Measurements from ENCODE around the gene AP1G2. TPM values are rescaled to one million over a fixed set of nuclear protein-coding genes. Genes with fewer than 3 reads are reported as not detected.

AP1G2 gene
- total RNA-seq, 1 donor from 2014 or later, result 145 TPM

DNA sequence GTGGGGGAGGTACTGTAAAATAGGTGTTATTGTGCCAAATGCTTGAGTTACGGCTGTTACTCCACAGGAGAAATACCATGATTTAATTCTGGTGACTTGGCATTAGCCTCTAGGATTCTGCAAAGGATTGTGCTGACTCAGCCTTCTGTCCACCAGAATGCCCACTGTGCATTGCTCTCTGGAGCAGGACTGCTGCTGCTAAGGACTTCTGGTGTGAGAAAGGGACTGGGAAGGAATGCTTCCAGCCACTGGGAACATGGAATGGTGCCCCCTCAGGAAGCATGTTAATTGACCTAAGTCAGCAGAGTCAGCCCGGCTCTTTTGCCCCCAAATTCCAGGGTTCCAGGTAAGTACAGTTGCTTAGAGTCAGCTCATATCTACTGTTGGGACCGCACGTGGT lies 48.9 kb downstream of the AP1G2 start:
- no peaks in the 10 kb centered on the region for H3K36me3 Mint-ChIP-seq (ENCODE audit: low read depth)
- peaks cover 3% of the 10 kb centered on the region for H3K27me3 Mint-ChIP-seq (ENCODE audit: insufficient read depth)
- DNase-seq (ENCODE audit: low spot score), result no peak
- H3K9me3 Mint-ChIP-seq, result no peaks in the 10 kb centered on the region
- no peak overlapping the region for H3K27ac Mint-ChIP-seq
- no peaks in the 10 kb centered on the region for H3K4me1 Mint-ChIP-seq (ENCODE audit: low read depth)
- intact Hi-C loops (cut with micrococcal nuclease), result no loop called here
- no peak overlapping the region for H3K4me3 Mint-ChIP-seq

DNA sequence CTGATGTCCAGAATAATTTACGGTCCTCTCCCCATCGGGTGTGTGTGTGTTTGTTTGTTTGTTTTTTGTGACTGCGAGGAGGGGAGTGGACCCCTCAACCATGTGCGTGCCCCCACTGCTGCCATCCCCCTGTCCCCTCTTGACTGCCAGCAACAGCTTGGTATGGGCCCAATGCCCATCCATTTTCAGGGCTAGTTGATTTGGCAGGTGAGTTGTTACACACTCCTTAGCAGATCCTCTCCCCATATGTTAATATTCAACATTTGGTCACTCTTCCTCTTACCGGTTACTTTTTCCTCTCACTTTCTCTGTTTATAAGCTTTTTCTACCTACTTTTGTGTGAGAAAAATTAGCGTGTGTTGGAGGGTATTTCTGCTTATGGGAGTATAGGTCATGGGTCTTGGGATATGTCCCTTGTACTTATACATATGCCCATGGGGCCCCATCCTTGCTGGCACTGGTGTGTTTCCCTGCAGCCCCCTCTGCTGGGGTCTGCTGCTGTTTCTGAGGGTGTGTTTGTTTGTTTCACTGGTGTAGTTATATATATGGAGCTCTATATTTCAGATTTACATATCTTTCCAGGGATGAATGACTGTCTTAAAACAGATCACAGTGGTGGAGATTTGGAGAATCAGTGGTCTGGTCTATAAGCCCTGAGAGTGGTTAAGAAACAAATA lies 49.8 kb downstream of the AP1G2 start:
- H3K4me1 Mint-ChIP-seq (ENCODE audit: low read depth), result no peaks in the 10 kb centered on the region
- intact Hi-C loops (cut with micrococcal nuclease), result no loop called here
- H3K4me3 Mint-ChIP-seq, result no peak overlapping the region
- H3K27ac Mint-ChIP-seq, result no peak overlapping the region
- H3K9me3 Mint-ChIP-seq, result no peaks in the 10 kb centered on the region
- no peaks in the 10 kb centered on the region for H3K36me3 Mint-ChIP-seq (ENCODE audit: low read depth)
- H3K27me3 Mint-ChIP-seq (ENCODE audit: insufficient read depth), result peaks cover 3% of the 10 kb centered on the region
- no peak for DNase-seq (ENCODE audit: low spot score)

DNA sequence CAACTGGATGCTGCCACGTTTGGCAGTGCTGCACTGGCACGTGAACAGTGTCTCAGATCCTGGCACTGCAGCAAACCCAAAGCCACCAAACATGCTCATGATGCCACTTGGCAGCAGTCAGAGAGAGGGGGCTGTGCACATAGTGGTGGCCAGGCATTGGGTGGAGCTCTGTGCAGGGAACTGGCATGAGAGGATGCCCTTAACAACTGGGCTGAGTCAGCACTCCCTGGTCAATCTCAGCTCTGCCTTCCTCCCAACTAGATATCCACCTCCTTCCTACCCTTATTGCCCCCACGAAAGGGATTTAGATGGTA lies 53.0 kb downstream of the AP1G2 start:
- H3K27ac Mint-ChIP-seq, result no peak overlapping the region
- H3K27me3 Mint-ChIP-seq (ENCODE audit: insufficient read depth), result peaks cover 3% of the 10 kb centered on the region
- no peak for DNase-seq (ENCODE audit: low spot score)
- H3K4me3 Mint-ChIP-seq, result no peak overlapping the region
- no peaks in the 10 kb centered on the region for H3K36me3 Mint-ChIP-seq (ENCODE audit: low read depth)
- no peaks in the 10 kb centered on the region for H3K9me3 Mint-ChIP-seq
- H3K4me1 Mint-ChIP-seq (ENCODE audit: low read depth), result no peaks in the 10 kb centered on the region
- intact Hi-C loops (cut with micrococcal nuclease), result no loop called here

DNA sequence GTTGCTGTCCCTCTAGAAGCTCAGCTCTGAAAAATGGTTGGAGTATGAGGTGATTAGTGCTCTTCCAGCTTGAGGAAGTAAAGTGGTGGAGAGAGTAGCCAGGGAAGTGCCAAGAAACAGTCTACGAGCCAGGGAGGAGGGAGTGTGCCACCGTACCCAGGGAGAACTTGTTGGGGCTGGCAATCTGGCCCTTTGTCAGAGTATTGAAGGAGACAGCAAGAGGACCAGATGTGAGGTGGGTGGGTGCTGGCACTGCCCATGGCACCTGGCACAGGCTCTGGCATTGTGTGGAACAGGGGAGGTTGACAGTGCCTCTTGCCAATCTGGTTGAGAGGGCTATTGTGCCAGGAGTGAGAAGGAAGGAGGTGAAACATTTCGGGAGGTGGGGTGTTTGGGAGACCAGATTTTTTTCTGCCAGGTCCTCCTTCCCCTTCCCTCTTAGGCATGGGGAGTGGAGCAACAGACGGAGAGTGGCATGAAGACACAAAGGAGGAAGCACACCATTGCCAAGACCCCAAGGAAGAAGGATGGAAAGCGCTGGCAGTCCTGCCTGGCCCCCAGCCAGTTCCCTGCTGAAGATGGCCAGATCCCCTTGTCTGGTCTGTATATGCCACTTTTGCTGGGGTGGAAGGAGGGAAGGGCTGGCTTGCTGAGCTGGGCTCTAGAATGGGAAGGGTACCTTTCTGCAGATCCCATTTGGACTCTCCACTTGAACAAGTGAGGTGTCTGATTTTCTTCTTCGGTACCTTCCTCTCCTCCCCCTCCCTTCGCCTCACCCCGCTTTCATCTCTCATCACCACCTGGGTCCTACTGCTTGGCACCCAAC lies 53.6 kb downstream of the AP1G2 start:
- intact Hi-C loops (cut with micrococcal nuclease), result no loop called here

DNA sequence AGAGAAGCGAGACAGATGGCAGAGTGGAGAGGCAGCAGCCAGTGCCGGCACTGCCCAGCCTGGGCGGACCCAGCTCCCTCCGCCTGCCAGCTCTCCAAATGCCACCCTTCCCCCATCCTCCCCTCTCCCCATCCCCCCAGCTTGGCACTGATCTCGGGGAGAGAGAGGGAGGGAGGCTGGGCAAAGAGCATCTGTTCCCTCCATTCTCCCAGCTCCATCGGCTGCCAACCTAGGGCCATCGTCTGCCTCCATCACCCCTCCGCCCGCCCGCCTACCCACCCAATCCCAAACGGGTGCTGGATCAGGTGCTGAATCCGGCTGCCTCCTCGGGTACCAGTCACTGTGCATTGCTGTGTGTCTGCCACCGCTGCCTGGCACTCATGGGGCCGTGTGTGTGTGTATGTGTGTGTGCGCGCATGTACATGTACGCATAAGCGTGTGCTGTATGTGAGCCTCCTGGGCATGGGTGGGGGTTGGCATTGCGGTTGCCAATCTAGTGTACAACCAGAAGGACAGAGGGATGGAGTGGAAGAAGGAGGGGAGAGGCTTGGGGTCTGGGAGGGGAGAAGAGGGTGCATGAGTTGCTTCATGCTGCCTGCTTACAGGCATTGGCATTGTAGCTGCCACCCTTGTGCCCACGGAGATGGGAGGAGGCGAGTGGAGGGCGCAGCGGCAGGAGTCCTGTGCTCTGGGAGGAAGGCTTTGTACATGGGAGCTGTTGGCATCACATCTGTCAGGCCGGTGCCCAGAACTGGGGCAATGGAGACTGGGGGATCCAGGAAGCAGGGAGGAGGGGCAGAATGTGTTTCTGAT lies 54.4 kb downstream of the AP1G2 start:
- Mint-ChIP-seq H3K9me3 (no peaks in the 10 kb centered on the region), H3K27me3 (ENCODE audit: insufficient read depth) (peaks cover 3% of the 10 kb centered on the region), H3K27ac (no peak overlapping the region), H3K4me3 (no peak overlapping the region), H3K36me3 (ENCODE audit: low read depth) (no peaks in the 10 kb centered on the region), H3K4me1 (ENCODE audit: low read depth) (no peaks in the 10 kb centered on the region)
- DNase-seq (ENCODE audit: low spot score), result no peak
- intact Hi-C loops (cut with micrococcal nuclease), result no loop called here

More for the DNA sequence above, 53.6 kb downstream of the AP1G2 start:
- no peaks in the 10 kb centered on the region for H3K4me1 Mint-ChIP-seq (ENCODE audit: low read depth)
- H3K27ac Mint-ChIP-seq, result no peak overlapping the region
- no peaks in the 10 kb centered on the region for H3K36me3 Mint-ChIP-seq (ENCODE audit: low read depth)
- no peak for DNase-seq (ENCODE audit: low spot score)
- H3K4me3 Mint-ChIP-seq, result no peak overlapping the region
- peaks cover 3% of the 10 kb centered on the region for H3K27me3 Mint-ChIP-seq (ENCODE audit: insufficient read depth)
- no peaks in the 10 kb centered on the region for H3K9me3 Mint-ChIP-seq

DNA sequence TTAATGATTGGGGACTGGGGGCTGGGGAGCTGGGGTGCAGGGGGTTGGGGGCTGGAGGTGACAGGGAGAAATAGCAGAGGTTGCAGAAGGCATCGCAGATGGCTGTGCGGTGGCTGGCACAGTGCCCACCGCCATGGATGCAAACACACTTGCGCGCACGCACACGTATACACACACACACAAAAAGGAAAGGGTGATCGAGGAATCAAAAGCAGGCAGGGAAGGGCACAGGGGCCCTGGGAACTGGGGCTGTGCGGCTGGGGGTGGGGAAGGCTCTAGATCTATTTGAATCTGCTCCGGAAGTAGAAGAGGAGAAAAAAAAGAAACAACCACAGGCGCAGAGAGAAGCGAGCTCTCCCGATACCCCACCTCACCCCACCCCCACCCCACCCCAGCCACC lies 55.4 kb downstream of the AP1G2 start:
- no peak overlapping the region for H3K27ac Mint-ChIP-seq
- no peak for DNase-seq (ENCODE audit: low spot score)
- intact Hi-C loops (cut with micrococcal nuclease), result no loop called here
- H3K4me1 Mint-ChIP-seq (ENCODE audit: low read depth), result no peaks in the 10 kb centered on the region
- peak overlapping the region; percentile 28 for H3K4me3 Mint-ChIP-seq
- no peaks in the 10 kb centered on the region for H3K36me3 Mint-ChIP-seq (ENCODE audit: low read depth)
- no peaks in the 10 kb centered on the region for H3K27me3 Mint-ChIP-seq (ENCODE audit: insufficient read depth)
- no peaks in the 10 kb centered on the region for H3K9me3 Mint-ChIP-seq

Other genes starting within 250 kb of the AP1G2 start
- gene PABPN1, start 246.3 kb downstream of the AP1G2 start, total RNA-seq, result 252 and 266 TPM in 2 replicates
- 3.1 and 5.0 TPM in 2 replicates for gene SLC22A17, start 214.9 kb downstream of the AP1G2 start, total RNA-seq
- gene EFS, start 202.6 kb downstream of the AP1G2 start, total RNA-seq, result not detected in 2 replicates
- not detected in 2 replicates for gene IL25, start 195.0 kb downstream of the AP1G2 start, total RNA-seq
- gene CMTM5, start 190.7 kb downstream of the AP1G2 start, total RNA-seq, result not detected in 2 replicates
- 0.52 and 0.59 TPM in 2 replicates for gene MYH6, start 159.5 kb downstream of the AP1G2 start, total RNA-seq
- gene MYH7, start 132.1 kb downstream of the AP1G2 start, total RNA-seq, result 0.05 TPM in 2 replicates
- 80.1 and 84.5 TPM in 2 replicates for gene NGDN, start 98.1 kb downstream of the AP1G2 start, total RNA-seq
- gene ZFHX2, start 16.0 kb downstream of the AP1G2 start, total RNA-seq, result 2.2 and 2.7 TPM in 2 replicates
- gene THTPA, start 11.5 kb downstream of the AP1G2 start, total RNA-seq, result 14.3 and 14.5 TPM in 2 replicates
- gene JPH4, start 11.0 kb upstream of the AP1G2 start, total RNA-seq, result 0.05 TPM in 1 of 2 replicates, not detected in the other
- 1.6 and 3.0 TPM in 2 replicates for gene DHRS2, start 68.6 kb upstream of the AP1G2 start, total RNA-seq